CD4-positive, alpha-beta T cell treated with Interleukin-10 for 1 hour (primary cell): ENCODE results near the gene TNS3.

Experiments used
- DNase-seq: peaks from one replicate; pipeline ENCODE4 v3.0.0-alpha.2; 2020

Gene TNS3

GRCh38 chr7:47314248-47314647 lies 267.7 kb downstream of the TNS3 start:
- no peak for DNase-seq

GRCh38 chr7:47313564-47313963 lies 268.3 kb downstream of the TNS3 start:
- no peak for DNase-seq

GRCh38 chr7:47311891-47312290 lies 270.0 kb downstream of the TNS3 start:
- DNase-seq, result no peak

GRCh38 chr7:47310020-47310419 lies 271.9 kb downstream of the TNS3 start:
- no peak for DNase-seq

- no peak for DNase-seq
Measured at GRCh38 chr7:47308808-47309207, 273.1 kb downstream of the TNS3 start.

- no peak for DNase-seq
Measured at GRCh38 chr7:47307311-47307710, 274.6 kb downstream of the TNS3 start.

- no peak for DNase-seq
Measured at GRCh38 chr7:47304727-47305719, 276.9 kb downstream of the TNS3 start.

GRCh38 chr7:47303695-47304453 lies 278.0 kb downstream of the TNS3 start:
- no peak for DNase-seq

- no peak for DNase-seq
Measured at GRCh38 chr7:47303014-47303694, 278.8 kb downstream of the TNS3 start.

- no peak for DNase-seq
Measured at GRCh38 chr7:47302560-47302959, 279.4 kb downstream of the TNS3 start.

- no peak for DNase-seq
Measured at GRCh38 chr7:47301657-47302295, 280.1 kb downstream of the TNS3 start.

GRCh38 chr7:47301105-47301477 lies 280.8 kb downstream of the TNS3 start:
- no peak for DNase-seq

GRCh38 chr7:47300472-47301104 lies 281.3 kb downstream of the TNS3 start:
- no peak for DNase-seq

GRCh38 chr7:47299496-47299895 lies 282.4 kb downstream of the TNS3 start:
- no peak for DNase-seq

GRCh38 chr7:47298636-47299035 lies 283.3 kb downstream of the TNS3 start:
- no peak for DNase-seq

- DNase-seq, result no peak
Measured at GRCh38 chr7:47297120-47297519, 284.8 kb downstream of the TNS3 start.

- no peak for DNase-seq
Measured at GRCh38 chr7:47295606-47296005, 286.3 kb downstream of the TNS3 start.

- no peak for DNase-seq
Measured at GRCh38 chr7:47294556-47295222, 287.2 kb downstream of the TNS3 start.

GRCh38 chr7:47293884-47294555 lies 287.9 kb downstream of the TNS3 start:
- DNase-seq, result no peak

GRCh38 chr7:47292832-47293309 lies 289.0 kb downstream of the TNS3 start:
- DNase-seq, result no peak

GRCh38 chr7:47291461-47292081 lies 290.3 kb downstream of the TNS3 start:
- DNase-seq, result no peak
